H9 (cell line): ENCODE data around the gene S100A6. TPM values are rescaled to one million over a fixed set of nuclear protein-coding genes. Genes with fewer than 3 reads are reported as not detected.

Experiments used
- DNase-seq: peaks from one replicate; pipeline ENCODE4 v3.0.0-alpha.2; 2017
- H2AFZ ChIP-seq: one replicate; pipeline ENCODE4 v1.6.1; 2013; ENCODE audit warnings: mild to moderate bottlenecking, low read length, control low read depth, moderate library complexity
- H2AK5ac ChIP-seq: 2 replicates; pipeline ENCODE4 v1.6.1; 2013; ENCODE audit warnings: low read length, control low read depth, mixed read lengths; ENCODE audit not compliant: insufficient read length
- H2BK120ac ChIP-seq: one replicate; pipeline ENCODE4 v1.6.1; 2013; ENCODE audit warnings: low read depth, mild to moderate bottlenecking, low read length, control low read depth, inconsistent platforms; ENCODE audit not compliant: poor library complexity, severe bottlenecking
- H2BK12ac ChIP-seq: 2 replicates; pipeline ENCODE4 v1.6.1; 2013; ENCODE audit warnings: low read length, control low read depth, mixed read lengths, low read depth; ENCODE audit not compliant: insufficient read length
- H2BK15ac ChIP-seq: 2 replicates; pipeline ENCODE4 v1.6.1; 2013; ENCODE audit warnings: low read depth, low read length, control low read depth
- H2BK20ac ChIP-seq: one replicate; pipeline ENCODE4 v1.6.1; 2013; ENCODE audit warnings: low read depth, mild to moderate bottlenecking, low read length, control low read depth, inconsistent platforms; ENCODE audit not compliant: poor library complexity, severe bottlenecking
- H2BK5ac ChIP-seq: 2 replicates; pipeline ENCODE4 v1.6.1; 2013; ENCODE audit warnings: low read length, control low read depth, mixed read lengths; ENCODE audit not compliant: insufficient read length
- H3K14ac ChIP-seq: 2 replicates; pipeline ENCODE4 v1.6.1; 2013; ENCODE audit warnings: low read length, control low read depth; ENCODE audit not compliant: insufficient read depth
- H3K18ac ChIP-seq: 2 replicates; pipeline ENCODE4 v1.6.1; 2013; ENCODE audit warnings: low read depth, mild to moderate bottlenecking, mixed read lengths, low read length, control low read depth; ENCODE audit not compliant: insufficient read length
- H3K23ac ChIP-seq: 2 replicates; pipeline ENCODE4 v1.6.1; 2013; ENCODE audit warnings: low read length, control low read depth, mixed read lengths, low read depth; ENCODE audit not compliant: insufficient read length
- H3K23me2 ChIP-seq: 2 replicates; pipeline ENCODE4 v1.6.1; 2013; ENCODE audit warnings: low read depth, mild to moderate bottlenecking, mixed read lengths, low read length, control low read depth; ENCODE audit not compliant: insufficient read length, poor library complexity, severe bottlenecking
- H3K27ac ChIP-seq: 2 replicates; pipeline ENCODE4 v1.5.1; 2013; ENCODE audit warnings: low read length, control low read depth, mixed read lengths, low read depth; ENCODE audit not compliant: insufficient read length
- H3K27me3 ChIP-seq: 2 replicates; pipeline ENCODE4 v1.6.1; 2013; ENCODE audit warnings: low read length, control low read depth, inconsistent platforms; ENCODE audit not compliant: insufficient read depth
- H3K4ac ChIP-seq: 2 replicates; pipeline ENCODE4 v1.6.1; 2013; ENCODE audit warnings: low read depth, mild to moderate bottlenecking, control low read depth, inconsistent platforms, low read length, moderate library complexity
- H3K4me1 ChIP-seq: 2 replicates; pipeline ENCODE4 v1.6.1; 2013; ENCODE audit warnings: low read length, control low read depth, inconsistent platforms; ENCODE audit not compliant: insufficient read depth
- H3K4me2 ChIP-seq: 2 replicates; pipeline ENCODE4 v1.6.1; 2013; ENCODE audit warnings: low read length, control low read depth, mixed read lengths; ENCODE audit not compliant: insufficient read length, insufficient read depth
- H3K56ac ChIP-seq: 2 replicates; pipeline ENCODE4 v1.6.1; 2013; ENCODE audit warnings: low read depth, mild to moderate bottlenecking, mixed read lengths, low read length, control low read depth; ENCODE audit not compliant: insufficient read length
- H3K79me1 ChIP-seq: 2 replicates; pipeline ENCODE4 v1.6.1; 2013; ENCODE audit warnings: low read depth, mild to moderate bottlenecking, moderate library complexity, low read length, control low read depth, inconsistent platforms; ENCODE audit not compliant: insufficient read depth, poor library complexity, severe bottlenecking
- H3K79me2 ChIP-seq: 2 replicates; pipeline ENCODE4 v1.6.1; 2013; ENCODE audit warnings: low read length, control low read depth, inconsistent platforms; ENCODE audit not compliant: insufficient read depth
- H3K9ac ChIP-seq: 2 replicates; pipeline ENCODE4 v1.6.1; 2013; ENCODE audit warnings: low read length, control low read depth, mixed read lengths; ENCODE audit not compliant: insufficient read length; ENCODE audit errors: extremely low read depth
- H3K9me3 ChIP-seq: one replicate; pipeline ENCODE4 v1.6.1; 2013; ENCODE audit warnings: low read depth, low read length, inconsistent platforms; ENCODE audit not compliant: control insufficient read depth
- H3T11ph ChIP-seq: one replicate; pipeline ENCODE4 v1.6.1; 2013; ENCODE audit warnings: mild to moderate bottlenecking, low read length, control low read depth, inconsistent platforms
- H4K20me1 ChIP-seq: one replicate; pipeline ENCODE4 v1.6.1; 2013; ENCODE audit not compliant: control insufficient read depth, insufficient read length, insufficient read depth
- H4K5ac ChIP-seq: 2 replicates; pipeline ENCODE4 v1.6.1; 2013; ENCODE audit warnings: low read depth, mild to moderate bottlenecking, mixed read lengths, low read length, control low read depth; ENCODE audit not compliant: insufficient read length
- H4K8ac ChIP-seq: replicated peaks from 2 replicates; pipeline ENCODE4 v1.6.1; 2013; ENCODE audit warnings: low read length, control low read depth, mixed read lengths, low read depth; ENCODE audit not compliant: insufficient read length
- H4K91ac ChIP-seq: 2 replicates; pipeline ENCODE4 v1.6.1; 2013; ENCODE audit warnings: low read depth, mild to moderate bottlenecking, moderate library complexity, mixed read lengths, low read length, control low read depth; ENCODE audit not compliant: insufficient read length
- H3K27ac Mint-ChIP-seq, 3 experiments: 2 replicates in 2 of 3; 3 replicates in 1 of 3; pipeline ENCODE4 v1.8.0; 2020 to 2021; ENCODE audit warnings: mixed read lengths in 3 of 3, mild to moderate bottlenecking in 1 of 3, moderate library complexity in 1 of 3
- H3K27me3 Mint-ChIP-seq: 2 replicates; pipeline ENCODE4 v1.8.0; 2021; ENCODE audit warnings: low read depth, mild to moderate bottlenecking, moderate library complexity, mixed read lengths
- H3K36me3 Mint-ChIP-seq, 3 experiments: 2 replicates in 2 of 3; 3 replicates in 1 of 3; pipeline ENCODE4 v1.8.0; 2020 to 2021; ENCODE audit warnings: low read depth in 3 of 3, mixed read lengths in 3 of 3; ENCODE audit not compliant: insufficient read depth in 1 of 3
- H3K4me1 Mint-ChIP-seq, 2 experiments: 2 replicates each; pipeline ENCODE4 v1.8.0; 2020; ENCODE audit warnings: mixed read lengths in 2 of 2
- H3K4me3 Mint-ChIP-seq, 2 experiments: 2 replicates in 1 of 2; 3 replicates in 1 of 2; pipeline ENCODE4 v1.8.0; 2020 to 2021; ENCODE audit warnings: mild to moderate bottlenecking in 2 of 2, mixed read lengths in 2 of 2, moderate library complexity in 1 of 2
- H3K9me3 Mint-ChIP-seq, 2 experiments: 2 replicates in 1 of 2; 3 replicates in 1 of 2; pipeline ENCODE4 v1.8.0; 2020; ENCODE audit warnings: mild to moderate bottlenecking in 2 of 2, mixed read lengths in 2 of 2, moderate library complexity in 1 of 2
- CTCF ChIP-seq: fragments of 200-600 bp; sonication (generic); conservative IDR thresholded peaks from 3 replicates; pipeline ENCODE4 v1.8.0; 2021; ENCODE audit warnings: antibody characterized with exemption, mild to moderate bottlenecking
- WGBS: extraction: QIAGEN DNeasy Blood & Tissue Kit; methylation state at CpG from one replicate; pipeline ENCODE4 v1.1.7; 2013; ENCODE audit warnings: missing lambda C conversion rate, low lambda C conversion rate, mixed read lengths; ENCODE audit not compliant: insufficient read length; ENCODE audit errors: extremely low coverage; 5-methylcytosine and 5-hydroxymethylcytosine counted together
- total RNA-seq: library from RNA; stranded (reverse); gene quantifications from 2 replicates; pipeline ENCODE4 v1.2.1, GENCODE V29; 2021

Gene S100A6
- total RNA-seq, 1 experiment from 2014 or later: not detected

GRCh38 chr1:153539395-153540093 is 3.8 kb upstream of the S100A6 start:
- TF ChIP-seq CTCF: no peak
- no peaks in the 10 kb centered on the region for H3K23me2 ChIP-seq
- H3K4me2 ChIP-seq: no peak overlapping the region
- no peak overlapping the region for H2AFZ ChIP-seq
- peaks cover 17 to 32% of the 10 kb centered on the region in 2 experiments for H3K4me1 Mint-ChIP-seq
- H3K18ac ChIP-seq: no peak overlapping the region
- no peaks in the 10 kb centered on the region for H4K20me1 ChIP-seq
- no peak overlapping the region for H4K5ac ChIP-seq
- no peak overlapping the region for H3K27ac Mint-ChIP-seq
- no CpG with 5 or more reads among the region's 4 CpGs for WGBS
- no peak overlapping the region for H2AK5ac ChIP-seq
- no peaks in the 10 kb centered on the region; the same call in 1 of the 2 replicates for H3K27me3 ChIP-seq
- H2BK20ac ChIP-seq: no peak overlapping the region
- H2BK5ac ChIP-seq: no peak overlapping the region
- H3K9me3 Mint-ChIP-seq: no peaks in the 10 kb centered on the region
- H3K9ac ChIP-seq: no peak overlapping the region
- H3K27ac ChIP-seq: no peak overlapping the region
- peaks cover 3% of the 10 kb centered on the region for H3K27me3 Mint-ChIP-seq
- no peak overlapping the region for H4K91ac ChIP-seq
- no peak overlapping the region for H3T11ph ChIP-seq
- no peaks in the 10 kb centered on the region for H3K79me1 ChIP-seq
- no peak overlapping the region for H2BK12ac ChIP-seq
- peaks cover 5% of the 10 kb centered on the region; the same call in 1 of the 2 replicates for H3K4me1 ChIP-seq
- no peak overlapping the region for H2BK120ac ChIP-seq
- H3K14ac ChIP-seq: no peak overlapping the region
- no peak overlapping the region for H3K4me3 Mint-ChIP-seq
- H2BK15ac ChIP-seq: no peak overlapping the region
- no peaks in the 10 kb centered on the region; a peak in 1 of 7 replicates for H3K36me3 Mint-ChIP-seq
- H3K79me2 ChIP-seq: no peaks in the 10 kb centered on the region
- no peak overlapping the region for H3K4ac ChIP-seq
- no peak for DNase-seq
- no peaks in the 10 kb centered on the region for H3K9me3 ChIP-seq
- no peak overlapping the region for H3K56ac ChIP-seq
- no peak overlapping the region for H4K8ac ChIP-seq
- H3K23ac ChIP-seq: no peak overlapping the region
